Measurements from ENCODE around the gene RIPK1.

Gene RIPK1

DNA sequence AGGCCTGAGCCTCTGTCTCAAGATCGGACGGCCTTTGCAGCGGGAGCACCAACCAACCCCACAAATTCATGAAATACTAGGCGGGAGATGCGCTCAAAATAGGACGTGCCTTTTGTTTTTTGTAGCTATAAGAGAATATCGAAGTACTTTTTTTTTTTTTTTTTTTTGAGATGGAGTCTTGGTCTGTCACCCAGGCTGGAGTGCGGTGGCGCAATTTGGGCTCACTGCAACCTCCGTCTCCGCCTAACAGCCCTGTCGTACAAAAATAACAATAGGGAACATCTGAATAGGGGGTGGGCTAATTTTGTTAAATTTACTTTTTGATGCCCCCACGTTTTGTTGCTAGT, 94.9 kb downstream of the RIPK1 start:
- DNase-seq (ENCODE audit: low spot score) = no peak

- DNase-seq (ENCODE audit: low spot score) = no peak
These were observed 96.1 kb downstream of the RIPK1 start for GRCh38 chr6:3164388-3164787.

Data from GM03348 (cell line).